ENCODE results near the gene MGST2. TPM values are rescaled to one million over a fixed set of nuclear protein-coding genes. Genes with fewer than 3 reads are reported as not detected.

The MGST2 gene
- polyA plus RNA-seq, 1 donor from 2014 or later: 2.0 TPM

GRCh38 chr4:139651282-139652194 is 14.1 kb upstream of the MGST2 start:
- H3K27me3 ChIP-seq (ENCODE audit: insufficient read depth, low read depth, low read length): no peaks in the 10 kb centered on the region
- no peaks in the 10 kb centered on the region for H3K79me2 ChIP-seq (replicated peaks; ENCODE audit: insufficient read depth, low read length)
- H2AFZ ChIP-seq (ENCODE audit: low read depth, low read length): peak overlapping the region; percentile 30
- peak overlapping the region; percentile 34 for H3K27ac ChIP-seq (ENCODE audit: low read length)
- H3K9me2 ChIP-seq (ENCODE audit: insufficient read depth, low read length): no peaks in the 10 kb centered on the region
- peak overlapping the region; percentile 36 for H3K4me3 ChIP-seq (ENCODE audit: low read length)
- H3K9ac ChIP-seq (ENCODE audit: low read length): peak overlapping the region; percentile 15
- no peaks in the 10 kb centered on the region for H3F3A ChIP-seq (ENCODE audit: insufficient read depth, low read length, poor library complexity, severe bottlenecking)
- no peaks in the 10 kb centered on the region for H3K36me3 ChIP-seq (ENCODE audit: insufficient read depth, low read length)
- H3K4me2 ChIP-seq (ENCODE audit: low read length): no peak overlapping the region
- TF ChIP-seq CTCF (IDR thresholded peaks at IDR 0.05; ENCODE audit: poor library complexity, severe bottlenecking) (peak; percentile 96), REST (IDR thresholded peaks at IDR 0.05; ENCODE audit: borderline replicate concordance) (no peak), EP300 (conservative IDR thresholded peaks at IDR 0.05; ENCODE audit: poor library complexity, severe bottlenecking) (no peak), MXI1 (conservative IDR thresholded peaks at IDR 0.05; ENCODE audit: poor library complexity, severe bottlenecking) (no peak), POLR2AphosphoS5 (IDR thresholded peaks at IDR 0.05) (no peak), EZH2 (IDR thresholded peaks at IDR 0.05; ENCODE audit: borderline replicate concordance, insufficient read depth, low read length, poor library complexity, severe bottlenecking) (no peak), TAF1 (IDR thresholded peaks at IDR 0.05; ENCODE audit: low read depth) (no peak), RAD21 (conservative IDR thresholded peaks at IDR 0.05) (peak; percentile 87), SMC3 (conservative IDR thresholded peaks at IDR 0.05; ENCODE audit: poor library complexity) (peak; percentile 98)
- H4K20me1 ChIP-seq (ENCODE audit: insufficient read depth): no peaks in the 10 kb centered on the region
- H3K9me3 ChIP-seq (ENCODE audit: low read length): no peaks in the 10 kb centered on the region

- TF ChIP-seq SMC3 (conservative IDR thresholded peaks at IDR 0.05; ENCODE audit: poor library complexity): no peak
- Histone ChIP-seq H4K20me1 (ENCODE audit: insufficient read depth) (no peaks in the 10 kb centered on the region), H3K27ac (ENCODE audit: low read length) (no peak overlapping the region), H3K4me2 (ENCODE audit: low read length) (no peak overlapping the region), H3K27me3 (ENCODE audit: insufficient read depth, low read depth, low read length) (no peaks in the 10 kb centered on the region), H3F3A (ENCODE audit: insufficient read depth, low read length, poor library complexity, severe bottlenecking) (no peaks in the 10 kb centered on the region), H3K4me3 (ENCODE audit: low read length) (no peak overlapping the region), H3K79me2 (replicated peaks; ENCODE audit: insufficient read depth, low read length) (no peaks in the 10 kb centered on the region), H3K9me2 (ENCODE audit: insufficient read depth, low read length) (no peaks in the 10 kb centered on the region), H3K9me3 (ENCODE audit: low read length) (no peaks in the 10 kb centered on the region), H3K9ac (ENCODE audit: low read length) (no peak overlapping the region), H2AFZ (ENCODE audit: low read depth, low read length) (no peak overlapping the region), H3K36me3 (ENCODE audit: insufficient read depth, low read length) (no peaks in the 10 kb centered on the region)
Measured at GRCh38 chr4:139654516-139654915, 11.1 kb upstream of the MGST2 start.

Data from neural cell (in vitro differentiated cells).